Erythroblast (primary cell): ENCODE measurements around the gene CGB7.
"Not testable (repeated sequence)": the region's sequence is repeated elsewhere in the genome, so short reads cannot be mapped to it uniquely, and the experiment has no call there.

Experiments
- GATA1 ChIP-seq: IDR thresholded peaks from 2 replicates; pipeline ENCODE4 v1.6.1; 2011; ENCODE audit warnings: low read depth, mild to moderate bottlenecking, control low read depth, low read length, moderate library complexity
- POLR2A ChIP-seq: IDR thresholded peaks from 2 replicates; pipeline ENCODE4 v1.6.1; 2011; ENCODE audit warnings: mild to moderate bottlenecking, low read length

GRCh38 chr19:49049834-49050233, 7.7 kb downstream of the CGB7 start:
- TF ChIP-seq POLR2A, GATA1: not testable (repeated sequence)
